ENCODE data around the gene HNRNPDL.

HNRNPDL gene

DNA sequence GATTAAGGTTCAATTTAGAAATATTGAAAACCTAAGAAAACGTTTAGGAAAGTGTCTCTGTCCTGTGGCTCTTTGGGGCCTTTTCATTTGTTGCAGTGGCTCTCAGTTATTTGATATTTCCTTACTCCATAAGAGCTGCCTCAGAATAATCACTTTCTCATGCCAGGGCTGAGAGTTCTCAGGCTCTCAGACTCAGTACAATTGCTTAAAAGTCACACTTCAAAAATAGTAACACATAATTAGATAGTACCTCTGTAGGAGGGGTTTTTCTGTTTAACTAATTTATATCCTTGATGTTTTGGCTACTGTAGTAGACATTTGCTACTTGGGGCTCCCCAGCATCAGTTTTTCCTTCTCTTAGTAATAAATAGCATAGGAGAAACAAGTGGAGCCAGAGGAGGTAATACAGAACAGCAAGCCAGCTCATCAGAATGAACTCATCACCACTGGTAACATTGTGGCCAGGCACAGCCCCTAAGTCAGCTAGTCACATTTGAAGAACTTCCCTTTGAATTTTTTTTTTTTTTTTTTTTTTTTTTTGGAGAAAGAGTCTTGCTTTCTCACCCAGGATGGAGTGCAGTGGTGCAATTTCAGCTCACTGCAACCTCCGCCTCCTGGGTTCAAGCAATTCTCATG, 48.5 kb downstream of the HNRNPDL start:
- no peak for DNase-seq

- no peak for DNase-seq
Measured at GRCh38 chr4:82381235-82381634, 49.0 kb downstream of the HNRNPDL start.

DNA sequence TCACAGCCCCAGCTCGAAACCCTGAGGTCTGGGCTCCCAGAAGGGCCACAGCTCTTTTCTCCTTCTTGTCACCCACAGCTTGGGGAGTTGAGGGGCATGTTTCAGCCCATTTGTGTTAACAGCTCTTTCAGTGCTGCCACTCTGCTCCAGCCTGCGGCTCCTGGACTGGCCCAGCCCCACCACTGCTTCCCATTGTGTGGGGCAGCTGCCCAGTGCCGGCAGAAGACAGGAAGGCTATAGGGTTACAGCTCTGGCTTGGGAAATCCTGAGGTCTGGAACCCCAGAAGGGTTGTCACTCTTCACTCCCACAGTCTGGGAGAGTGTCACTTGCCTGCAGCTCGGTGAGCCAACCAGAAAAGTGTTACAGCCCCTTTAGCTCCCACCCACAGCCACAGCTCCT, 49.4 kb downstream of the HNRNPDL start:
- DNase-seq = no peak

DNA sequence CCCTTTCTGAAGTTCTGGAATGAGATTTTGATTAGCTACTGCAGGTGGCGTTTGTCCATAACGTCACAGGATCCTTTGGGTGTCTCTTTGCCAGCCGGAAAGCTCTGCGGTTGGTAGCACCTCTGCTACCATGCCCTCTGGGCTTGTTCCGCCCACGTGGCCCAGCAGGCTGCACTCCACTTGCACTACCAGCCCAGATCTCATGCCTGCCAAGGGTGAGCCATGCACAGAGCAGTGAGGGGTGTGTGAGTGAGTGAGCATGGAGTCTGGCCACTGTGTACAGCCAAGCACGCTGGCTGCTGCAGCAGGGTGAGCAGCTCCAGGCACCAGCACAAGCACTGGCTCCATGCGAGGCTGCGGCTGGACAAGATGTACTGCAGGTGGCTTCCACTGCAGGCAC, 49.9 kb downstream of the HNRNPDL start:
- no peak for DNase-seq

DNA sequence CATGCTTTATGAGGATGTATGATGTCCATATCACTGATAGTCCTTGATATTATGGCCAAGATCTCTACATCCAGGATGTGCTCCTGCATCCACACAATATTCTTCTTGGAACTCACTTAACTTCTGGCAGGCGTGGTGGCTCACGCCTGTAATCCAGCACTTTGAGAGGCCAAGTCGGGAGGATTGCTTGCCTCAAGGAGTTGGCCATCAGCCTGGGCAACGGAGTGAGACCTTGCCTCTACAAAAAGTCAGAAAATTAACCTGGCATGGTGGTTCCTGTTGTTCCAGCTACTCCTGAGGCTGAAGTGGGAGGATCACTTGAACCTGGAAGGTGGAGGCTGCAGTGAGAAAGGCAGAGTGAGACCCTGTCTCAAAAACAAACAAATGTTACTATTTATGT, 54.2 kb downstream of the HNRNPDL start:
- DNase-seq = no peak

DNA sequence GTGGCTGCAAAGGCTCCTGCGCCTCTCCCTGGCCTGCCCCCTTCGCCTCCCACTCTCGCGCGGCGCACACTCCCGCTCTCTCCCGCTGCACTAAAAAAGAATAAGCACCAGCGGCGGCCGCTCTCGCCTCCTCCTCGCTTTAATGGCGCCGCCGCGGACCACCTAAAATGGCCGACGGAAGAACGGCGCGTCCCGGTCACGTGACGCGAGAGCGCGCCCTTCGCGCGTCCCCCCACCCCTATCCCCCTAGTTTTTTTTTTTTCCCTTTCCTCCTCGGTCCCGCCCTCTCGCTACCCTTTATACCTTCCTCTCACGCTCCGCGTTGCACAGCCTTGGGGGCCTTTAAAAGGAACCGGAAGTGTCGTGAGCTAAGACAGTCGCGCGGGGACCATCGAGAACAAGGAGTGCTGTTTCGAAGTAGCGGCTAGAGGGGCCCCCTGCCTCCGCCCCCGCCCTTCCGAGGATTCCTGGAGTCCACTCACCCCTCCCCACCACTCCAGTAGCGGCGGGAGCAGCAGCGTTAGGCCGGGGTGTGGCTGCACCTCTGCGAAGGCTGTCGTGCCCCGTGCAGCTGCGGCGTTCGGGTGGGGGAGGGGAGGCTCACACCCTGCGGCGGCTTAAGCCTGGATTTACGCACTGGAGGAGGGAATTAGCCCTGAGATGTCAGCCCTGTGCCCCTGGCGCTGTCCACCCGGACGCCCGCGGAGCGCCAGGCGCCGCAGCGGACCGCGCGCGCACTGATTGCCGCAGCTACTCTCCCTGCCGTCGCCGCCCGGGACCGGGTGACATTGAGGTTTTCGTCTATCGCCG, 56.2 kb downstream of the HNRNPDL start, which contains the start of gene HNRNPD:
HNRNPD (minus strand) TSS at position 176 of the 810 bp plus-strand sequence. CDS start 313 bp downstream, outside the sequence.
- peak; percentile 95 to 97 for DNase-seq

- DNase-seq = no peak
Measured at GRCh38 chr4:82373486-82373815, 56.8 kb downstream of the HNRNPDL start.
